ENCODE data around the gene SPACA1. TPM values are rescaled to one million over a fixed set of nuclear protein-coding genes. Genes with fewer than 3 reads are reported as not detected.
"Not testable (repeated sequence)": the region's sequence is repeated elsewhere in the genome, so short reads cannot be mapped to it uniquely, and the experiment has no call there.

Gene SPACA1
- not detected for total RNA-seq

- no peak for TF ChIP-seq POLR2AphosphoS5 (IDR thresholded peaks at IDR 0.05)
- no peak for TF ChIP-seq CTCF (IDR thresholded peaks at IDR 0.05)
- no peak for TF ChIP-seq POLR2A (IDR thresholded peaks at IDR 0.05)
- no peak for TF ChIP-seq EP300 (IDR thresholded peaks at IDR 0.05)
- DNase-seq (peak in 1 of 2 donors; percentile 78), ATAC-seq (ENCODE audit: low FRiP score in 2 of 2) (no peak)
- Histone ChIP-seq H3K9me3 (peaks cover 0 to 7% (median 0%) of the 10 kb centered on the region in 4 donors), H3K36me3 (no peaks in the 10 kb centered on the region), H3K4me1 (no peaks in the 10 kb centered on the region), H3K27me3 (peaks cover 0 to 4% (median 0%) of the 10 kb centered on the region in 4 donors), H3K4me3 (no peak within 1 kb of the TSS), H3K27ac (no peak within 1 kb of the TSS)
- WGBS, 2 donors, result 82 to 88% methylated on average over 77 of the region's 77 CpGs
Observed at GRCh38 chr6:88047510-88048150, at the start of gene SPACA1. TSS of gene SPACA1 (plus strand) at chr6:88047841. CDS start at chr6:88047906, 65 bp downstream.

- Histone ChIP-seq H3K9me3 (no peaks in the 10 kb centered on the region), H3K27me3 (no peaks in the 10 kb centered on the region), H3K36me3 (no peaks in the 10 kb centered on the region), H3K4me3 (no peak overlapping the region), H3K4me1 (peaks cover 0 to 3% (median 0%) of the 10 kb centered on the region in 4 donors), H3K27ac (no peak overlapping the region)
- TF ChIP-seq EP300 (IDR thresholded peaks at IDR 0.05), result no peak
- no peak for TF ChIP-seq CTCF (IDR thresholded peaks at IDR 0.05)
- no peak for TF ChIP-seq POLR2A (IDR thresholded peaks at IDR 0.05)
- no peak for TF ChIP-seq POLR2AphosphoS5 (IDR thresholded peaks at IDR 0.05)
- 33 to 93% methylated on average over 1 of the region's 1 CpG for WGBS, 2 donors
- no peak for ATAC-seq (ENCODE audit: low FRiP score in 2 of 2)
- no peak for DNase-seq
Observed at GRCh38 chr6:88000713-88001112, 46.9 kb upstream of the SPACA1 start.

- H3K9me3 ChIP-seq; H3K4me1 ChIP-seq; H3K27ac ChIP-seq; H3K4me3 ChIP-seq; H3K36me3 ChIP-seq; H3K27me3 ChIP-seq; ATAC-seq (ENCODE audit: low FRiP score in 2 of 2): not testable (repeated sequence)
- DNase-seq, result peak in 1 of 2 donors; percentile 8
- WGBS, 2 donors, result 80 to 82% methylated on average over 8 of the region's 8 CpGs
Observed at GRCh38 chr6:88001279-88001678, 46.4 kb upstream of the SPACA1 start.

GRCh38 chr6:88004707-88005106, 42.9 kb upstream of the SPACA1 start:
- TF ChIP-seq EP300 (IDR thresholded peaks at IDR 0.05) (no peak), POLR2A (IDR thresholded peaks at IDR 0.05) (no peak)
- Histone ChIP-seq H3K36me3 (no peaks in the 10 kb centered on the region), H3K4me1 (peaks cover 0 to 3% (median 0%) of the 10 kb centered on the region in 4 donors), H3K27me3 (no peaks in the 10 kb centered on the region), H3K9me3 (no peaks in the 10 kb centered on the region), H3K27ac (no peak overlapping the region), H3K4me3 (no peak overlapping the region)
- 20 to 31% methylated on average over 4 of the region's 4 CpGs for WGBS, 2 donors
- ATAC-seq (ENCODE audit: low FRiP score in 2 of 2) (peak; percentile 56 to 76), DNase-seq (peak in 1 of 2 donors; percentile 61)

- no peak overlapping the region for H3K27ac ChIP-seq
- no peak overlapping the region for H3K4me3 ChIP-seq
- no peaks in the 10 kb centered on the region for H3K27me3 ChIP-seq
- TF ChIP-seq POLR2AphosphoS5 (IDR thresholded peaks at IDR 0.05) (no peak), CTCF (IDR thresholded peaks at IDR 0.05) (no peak), EP300 (IDR thresholded peaks at IDR 0.05) (no peak), POLR2A (IDR thresholded peaks at IDR 0.05) (no peak)
- 46 to 55% methylated on average over 12 of the region's 12 CpGs for WGBS, 2 donors
- no peaks in the 10 kb centered on the region for H3K36me3 ChIP-seq
- DNase-seq, result no peak
- no peaks in the 10 kb centered on the region for H3K9me3 ChIP-seq
- peak in 1 of 2 donors; percentile 17 for ATAC-seq (ENCODE audit: low FRiP score in 2 of 2)
- H3K4me1 ChIP-seq, result peaks cover 0 to 3% (median 0%) of the 10 kb centered on the region in 4 donors
Observed at GRCh38 chr6:88006557-88006956, 41.1 kb upstream of the SPACA1 start.

GRCh38 chr6:88008411-88008810, 39.2 kb upstream of the SPACA1 start:
- H3K4me3 ChIP-seq, result no peak overlapping the region
- H3K9me3 ChIP-seq, result no peaks in the 10 kb centered on the region
- H3K27ac ChIP-seq, result no peak overlapping the region
- H3K27me3 ChIP-seq, result no peaks in the 10 kb centered on the region
- TF ChIP-seq POLR2A (IDR thresholded peaks at IDR 0.05) (no peak), POLR2AphosphoS5 (IDR thresholded peaks at IDR 0.05) (no peak), CTCF (IDR thresholded peaks at IDR 0.05) (no peak), EP300 (IDR thresholded peaks at IDR 0.05) (no peak)
- H3K36me3 ChIP-seq, result no peaks in the 10 kb centered on the region
- WGBS, 2 donors, result 55 to 56% methylated on average over 4 of the region's 4 CpGs
- peaks cover 0 to 3% (median 0%) of the 10 kb centered on the region in 4 donors for H3K4me1 ChIP-seq
- ATAC-seq (ENCODE audit: low FRiP score in 2 of 2) (no peak), DNase-seq (no peak)

All from upper lobe of left lung (tissue), 6 donors.